Colonic mucosa (tissue), 4 donors: ENCODE data around the gene ZNF138. TPM values are rescaled to one million over a fixed set of nuclear protein-coding genes. Genes with fewer than 3 reads are reported as not detected.

Experiments
- DNase-seq: peaks from one replicate; pipeline ENCODE4 v3.0.0-alpha.2; 2020
- H3K27ac ChIP-seq: fragments of 200-600 bp; one replicate; pipeline ENCODE4 v1.8.0; 2021
- H3K27me3 ChIP-seq: fragments of 200-600 bp; one replicate; pipeline ENCODE4 v1.8.0; 2021
- H3K36me3 ChIP-seq: fragments of 200-600 bp; one replicate; pipeline ENCODE4 v1.8.0; 2021
- H3K4me1 ChIP-seq: fragments of 200-600 bp; one replicate; pipeline ENCODE4 v1.8.0; 2021; ENCODE audit warnings: mild to moderate bottlenecking
- H3K4me3 ChIP-seq: fragments of 200-600 bp; one replicate; pipeline ENCODE4 v1.8.0; 2021
- H3K9ac ChIP-seq, 2 donors: one replicate each; pipeline ENCODE4 v1.7.0; 2013; ENCODE audit warnings: control low read depth in 2 of 2, low read depth in 2 of 2, low read length in 2 of 2
- H3K9me3 ChIP-seq: fragments of 200-600 bp; one replicate; pipeline ENCODE4 v1.8.0; 2021
- CTCF ChIP-seq: fragments of 200-600 bp; IDR thresholded peaks from one replicate; pipeline ENCODE4 v1.8.0; 2022; ENCODE audit warnings: antibody characterized with exemption, mild to moderate bottlenecking
- intact Hi-C: fragments of 100-400 bp; cut with DNase I; formaldehyde crosslinking; loops from one replicate; pipeline ENCODE4 v1.14.1; 2022
- total RNA-seq, 2 donors: library from RNA; stranded (reverse); fragmentation: NEBNext Ultra II Directional in 1 of 2; extraction: Animal tissue kit (Norgen Biotek cat#: 25700) in 1 of 2; gene quantifications; one replicate each; pipeline ENCODE4 v1.2.1, GENCODE V29; 2021
- donor health status: healthy.
- donor health status: DM: no; HTN: no; CAD: no.
- donor health status: DM: no; HTN: no; CAD: no.

The ZNF138 gene
- total RNA-seq: 1 to 10 TPM; 6.1 to 8.8 TPM

GRCh38 chr7:64794171-64794844, at the start of gene ZNF138:
Gene ZNF138, plus strand, starts transcription at chr7:64794428. Its CDS starts 141 bp downstream, at chr7:64794569.
- no peaks in the 10 kb centered on the region for H3K27me3 ChIP-seq
- intact Hi-C loops: no loop called here
- no peaks in the 10 kb centered on the region for H3K9me3 ChIP-seq
- H3K4me3 ChIP-seq: peak within 1 kb of the TSS; percentile 70
- H3K36me3 ChIP-seq: no peaks in the 10 kb centered on the region
- TF ChIP-seq CTCF: no peak
- peak; percentile 97 for DNase-seq
- peak within 1 kb of the TSS; percentile 66 for H3K27ac ChIP-seq
- H3K4me1 ChIP-seq: peaks cover 2% of the 10 kb centered on the region
- H3K9ac ChIP-seq: peak within 1 kb of the TSS; percentile 58 to 80

- intact Hi-C loops: no loop called here
- no peak overlapping the region for H3K9ac ChIP-seq
- no peak overlapping the region for H3K27ac ChIP-seq
- no peak overlapping the region for H3K4me3 ChIP-seq
- no peak for TF ChIP-seq CTCF
- no peaks in the 10 kb centered on the region for H3K27me3 ChIP-seq
- H3K9me3 ChIP-seq: no peaks in the 10 kb centered on the region
- no peak for DNase-seq
- no peaks in the 10 kb centered on the region for H3K4me1 ChIP-seq
- H3K36me3 ChIP-seq: no peaks in the 10 kb centered on the region
These were observed 49.5 kb upstream of the ZNF138 start for GRCh38 chr7:64744680-64745079.

GRCh38 chr7:64747802-64748201, 46.4 kb upstream of the ZNF138 start:
- no peak overlapping the region for H3K27ac ChIP-seq
- no peaks in the 10 kb centered on the region for H3K9me3 ChIP-seq
- DNase-seq: no peak
- H3K9ac ChIP-seq: no peak overlapping the region
- no peaks in the 10 kb centered on the region for H3K36me3 ChIP-seq
- no peak overlapping the region for H3K4me3 ChIP-seq
- TF ChIP-seq CTCF: no peak
- no peaks in the 10 kb centered on the region for H3K27me3 ChIP-seq
- H3K4me1 ChIP-seq: no peaks in the 10 kb centered on the region
- intact Hi-C loops: no loop called here

- Histone ChIP-seq H3K4me3 (no peak overlapping the region), H3K4me1 (no peaks in the 10 kb centered on the region), H3K36me3 (no peaks in the 10 kb centered on the region), H3K9ac (no peak overlapping the region), H3K27me3 (no peaks in the 10 kb centered on the region), H3K27ac (no peak overlapping the region), H3K9me3 (no peaks in the 10 kb centered on the region)
- TF ChIP-seq CTCF: no peak
- DNase-seq: no peak
- intact Hi-C loops: no loop called here
These were observed 41.2 kb upstream of the ZNF138 start for GRCh38 chr7:64753032-64753431.

- H3K9ac ChIP-seq: no peak overlapping the region
- no peaks in the 10 kb centered on the region for H3K27me3 ChIP-seq
- no peak for DNase-seq
- no peaks in the 10 kb centered on the region for H3K4me1 ChIP-seq
- no peak overlapping the region for H3K27ac ChIP-seq
- intact Hi-C loops: no loop called here
- no peaks in the 10 kb centered on the region for H3K9me3 ChIP-seq
- no peak overlapping the region for H3K4me3 ChIP-seq
- TF ChIP-seq CTCF: no peak
- no peaks in the 10 kb centered on the region for H3K36me3 ChIP-seq
These were observed 38.4 kb upstream of the ZNF138 start for GRCh38 chr7:64755865-64756264.
